Naive thymus-derived CD4-positive, alpha-beta T cell (primary cell): ENCODE data around the gene ZNF880. TPM values are rescaled to one million over a fixed set of nuclear protein-coding genes. Genes with fewer than 3 reads are reported as not detected.
"Not testable (repeated sequence)": the region's sequence is repeated elsewhere in the genome, so short reads cannot be mapped to it uniquely, and the experiment has no call there.

Source experiments
- ATAC-seq: fragments of 150-1000 bp; cut with Tn5 transposase; 2 replicates; pipeline ENCODE4 v1.10.0; 2021; ENCODE audit warnings: mild to moderate bottlenecking, moderate library complexity
- CTCF ChIA-PET: fragments of 350-600 bp; sonication (Branson Sonifier 250); formaldehyde crosslinking; loops from one replicate; lab custom pipeline; 2021; ENCODE audit warnings: antibody characterized with exemption; lab: Charles Lee
- POLR2A ChIA-PET: fragments of 350-600 bp; sonication (Branson Sonifier 250); formaldehyde crosslinking; loops from one replicate; lab custom pipeline; 2021; ENCODE audit warnings: antibody characterized with exemption, inconsistent platforms; lab: Charles Lee
- DNase-seq, 9 donors: peaks; one replicate each; pipeline versions ENCODE4 v3.0.0 to v3.0.0-alpha.2; 2020 to 2022; ENCODE audit warnings: mixed read lengths in 1 of 9
- H3K27ac ChIP-seq: one replicate; pipeline ENCODE4 v1.7.0; 2013; ENCODE audit warnings: mild to moderate bottlenecking, low read depth, low read length, moderate library complexity
- H3K27me3 ChIP-seq, 2 donors: one replicate each; pipeline ENCODE4 v1.7.0; 2013; ENCODE audit warnings: low read length in 2 of 2, mild to moderate bottlenecking in 2 of 2, moderate library complexity in 2 of 2; ENCODE audit not compliant: control insufficient read depth in 2 of 2, insufficient read depth in 2 of 2
- H3K36me3 ChIP-seq, 3 experiments: 1 replicate in 2 of 3; 2 replicates in 1 of 3; pipeline ENCODE4 v1.7.0; 2013; ENCODE audit warnings: low read length in 3 of 3, mild to moderate bottlenecking in 3 of 3, moderate library complexity in 1 of 3; ENCODE audit not compliant: insufficient read depth in 3 of 3, control insufficient read depth in 2 of 3
- H3K4me1 ChIP-seq, 2 donors: one replicate each; pipeline ENCODE4 v1.7.0; 2013; ENCODE audit warnings: low read length in 2 of 2, mild to moderate bottlenecking in 2 of 2, moderate library complexity in 1 of 2; ENCODE audit not compliant: control insufficient read depth in 2 of 2, insufficient read depth in 2 of 2
- H3K4me3 ChIP-seq: 2 replicates; pipeline ENCODE4 v1.7.0; 2013; ENCODE audit warnings: mild to moderate bottlenecking, low read length
- H3K9me3 ChIP-seq, 3 experiments: 1 replicate in 2 of 3; 2 replicates in 1 of 3; pipeline ENCODE4 v1.7.0; 2013; ENCODE audit warnings: low read length in 3 of 3; ENCODE audit not compliant: control insufficient read depth in 2 of 3
- H3K27ac Mint-ChIP-seq, 9 donors: one replicate each; pipeline ENCODE4 v1.8.0; 2020 to 2022; ENCODE audit warnings: mixed read lengths in 9 of 9, mild to moderate bottlenecking in 8 of 9, moderate library complexity in 5 of 9, inconsistent platforms in 2 of 9
- H3K27me3 Mint-ChIP-seq, 5 donors: one replicate each; pipeline ENCODE4 v1.8.0; 2021 to 2022; ENCODE audit warnings: mixed read lengths in 5 of 5, mild to moderate bottlenecking in 1 of 5
- H3K36me3 Mint-ChIP-seq, 5 donors: one replicate each; pipeline ENCODE4 v1.8.0; 2020 to 2022; ENCODE audit warnings: mixed read lengths in 5 of 5, mild to moderate bottlenecking in 3 of 5, inconsistent platforms in 1 of 5
- H3K4me1 Mint-ChIP-seq, 7 donors: one replicate each; pipeline ENCODE4 v1.8.0; 2020 to 2022; ENCODE audit warnings: mixed read lengths in 7 of 7, mild to moderate bottlenecking in 3 of 7, inconsistent platforms in 1 of 7
- H3K4me3 Mint-ChIP-seq, 10 donors: one replicate each; pipeline ENCODE4 v1.8.0; 2020 to 2022; ENCODE audit warnings: mild to moderate bottlenecking in 10 of 10, mixed read lengths in 10 of 10, moderate library complexity in 6 of 10, inconsistent platforms in 2 of 10
- H3K9me3 Mint-ChIP-seq, 11 donors: one replicate each; pipeline ENCODE4 v1.8.0; 2020 to 2022; ENCODE audit warnings: mixed read lengths in 11 of 11, mild to moderate bottlenecking in 4 of 11, inconsistent platforms in 1 of 11, moderate library complexity in 1 of 11
- intact Hi-C, 2 donors: fragments of 100-400 bp; cut with micrococcal nuclease; formaldehyde crosslinking; loops; one replicate each; pipeline ENCODE4 v1.15.1; 2023
- polyA plus RNA-seq, 2 donors: library from polyadenylated mRNA; unstranded; fragments of 300-500 nt; fragmentation: Illumina TruSeq; gene quantifications; one replicate each; pipeline ENCODE4 v1.2.3, GENCODE V29; 2021
- total RNA-seq, 6 experiments: library from RNA in 5 of 6; stranded (reverse) in 5 of 6; gene quantifications; 1 replicate in 5 of 6; 2 replicates in 1 of 6; pipeline ENCODE4 v1.2.3 and lab custom pipeline; 2021 to 2026

Gene ZNF880
- total and polyA plus RNA-seq, 7 experiments from 2014 or later, result 10.3 to 43.9 (median 32.0) TPM

DNA sequence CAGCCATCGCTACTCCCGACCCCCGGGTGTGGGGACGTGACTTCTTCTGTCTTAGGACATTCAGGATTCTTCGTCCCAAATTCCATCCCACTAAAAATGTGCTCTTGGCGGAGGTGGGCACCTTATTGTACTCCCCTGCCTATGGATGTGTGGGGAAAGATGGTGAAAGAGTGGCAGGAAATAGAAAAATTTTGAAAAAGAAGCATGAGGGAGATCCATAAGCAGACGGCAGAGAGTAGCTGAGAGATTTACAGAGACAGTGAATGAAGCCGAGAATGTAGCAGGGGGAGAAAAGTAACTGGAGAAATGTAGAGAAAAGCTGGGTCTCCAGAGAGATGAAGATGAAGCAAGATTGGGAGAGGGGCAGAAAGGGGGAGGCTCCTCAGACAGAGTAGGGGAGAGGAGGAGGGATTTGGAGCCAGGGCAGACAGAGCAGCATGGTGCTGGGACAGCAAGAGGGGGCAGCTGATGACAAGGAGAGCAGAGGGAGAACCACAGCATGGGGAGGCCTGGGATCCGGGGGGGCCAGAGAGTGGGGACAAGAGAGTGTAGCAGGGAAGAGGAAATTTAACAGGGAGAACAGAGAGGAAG, 32.8 kb upstream of the ZNF880 start:
- intact Hi-C loops, result loop anchor here (1.0 to 2.0 kb wide), 7 partner anchors 32 to 398 kb away; partner anchors contain the start of genes ZNF480 (in 1 of the 2), ZNF528 (in 1 of the 2), ZNF611 (in 1 of the 2) and ZNF766 (in 1 of the 2)
- H3K36me3 Mint-ChIP-seq, result peaks cover 17 to 43% (median 25%) of the 10 kb centered on the region in 5 donors
- H3K27ac ChIP-seq, result peak overlapping the region; percentile 83
- H3K9me3 Mint-ChIP-seq, result peaks cover 5 to 94% (median 43%) of the 10 kb centered on the region in 11 donors
- POLR2A ChIA-PET, result interaction anchor here (0.6 to 1.7 kb wide), 2 partner anchors 33 to 258 kb away, joined by 4 to 5 read pairs; partner anchors contain the start of gene ZNF880
- H3K36me3 ChIP-seq, result peaks cover 0 to 4% (median 0%) of the 10 kb centered on the region in 3 experiments
- ATAC-seq (no peak), DNase-seq (peak in 1 of 9 donors; percentile 11)
- H3K27me3 Mint-ChIP-seq, result no peaks in the 10 kb centered on the region
- peak overlapping the region; percentile 81 to 97 (median 96) for H3K27ac Mint-ChIP-seq
- H3K4me1 Mint-ChIP-seq, result peaks cover 11 to 19% (median 16%) of the 10 kb centered on the region in 7 donors
- no peaks in the 10 kb centered on the region for H3K27me3 ChIP-seq
- H3K9me3 ChIP-seq, result peaks cover 1 to 24% (median 3%) of the 10 kb centered on the region in 3 experiments
- CTCF ChIA-PET, result no interaction called here
- peaks cover 0 to 6% of the 10 kb centered on the region in 2 donors for H3K4me1 ChIP-seq
- peak overlapping the region; percentile 88 for H3K4me3 ChIP-seq
- peak overlapping the region; percentile 87 to 97 (median 93) for H3K4me3 Mint-ChIP-seq

DNA sequence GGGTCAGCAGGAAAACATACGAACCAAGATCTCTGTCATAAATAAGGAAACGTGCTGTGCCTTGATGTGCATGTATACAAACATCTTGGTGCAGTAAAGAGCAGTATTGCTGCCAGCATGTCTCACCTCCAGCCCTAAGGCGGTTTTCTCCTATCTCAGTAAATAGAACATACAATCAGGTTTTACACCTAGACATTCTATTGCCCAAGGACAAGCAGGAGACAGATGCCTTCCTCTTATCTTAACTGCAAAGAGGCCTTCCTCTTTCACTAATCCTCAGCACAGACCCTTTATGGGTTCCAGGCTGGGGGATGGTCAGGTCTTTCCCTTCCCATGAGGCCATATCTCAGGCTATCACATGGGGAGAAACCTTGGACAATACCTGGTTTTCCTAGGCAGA, 30.7 kb upstream of the ZNF880 start:
- H3K27me3 Mint-ChIP-seq, H3K27ac Mint-ChIP-seq, H3K36me3 ChIP-seq, intact Hi-C loops, DNase-seq, H3K4me1 ChIP-seq, H3K27ac ChIP-seq, H3K27me3 ChIP-seq, POLR2A ChIA-PET, H3K9me3 ChIP-seq, CTCF ChIA-PET, ATAC-seq, H3K4me3 ChIP-seq: not testable (repeated sequence)
- Mint-ChIP-seq H3K4me1 (peaks cover 11 to 19% (median 16%) of the 10 kb centered on the region in 7 donors), H3K4me3 (peak overlapping the region in 1 of 10 donors; percentile 29), H3K36me3 (peaks cover 17 to 46% (median 30%) of the 10 kb centered on the region in 5 donors), H3K9me3 (peaks cover 0 to 90% (median 35%) of the 10 kb centered on the region in 11 donors)

DNA sequence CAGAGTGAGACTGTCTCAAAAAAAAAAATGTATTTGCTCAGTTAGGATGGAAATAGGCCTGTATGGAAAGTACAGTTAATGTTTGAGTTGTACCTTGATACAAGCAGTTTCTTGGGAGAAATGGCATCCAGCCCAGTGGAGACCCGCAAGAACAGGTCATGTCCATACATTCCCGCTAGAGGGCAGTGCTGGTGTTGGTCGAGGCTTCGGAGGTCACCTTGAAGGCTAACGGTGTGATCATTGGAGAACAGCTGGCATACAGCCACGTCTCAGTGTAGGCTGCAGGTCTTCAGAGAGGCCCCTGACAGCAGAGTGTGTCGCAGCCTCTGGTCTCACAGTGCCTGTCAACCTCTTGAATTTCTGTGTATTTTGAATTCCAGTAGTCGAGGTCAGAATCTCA, 26.2 kb upstream of the ZNF880 start:
- DNase-seq (peak in 6 of 9 donors; percentile 9 to 46 (median 33)), ATAC-seq (peak; percentile 73)
- Mint-ChIP-seq H3K27me3 (no peaks in the 10 kb centered on the region), H3K36me3 (peaks cover 7 to 35% (median 22%) of the 10 kb centered on the region in 5 donors), H3K4me1 (no peaks in the 10 kb centered on the region), H3K27ac (no peak overlapping the region), H3K4me3 (no peak overlapping the region), H3K9me3 (peaks cover 4 to 80% (median 30%) of the 10 kb centered on the region in 11 donors)
- H3K4me3 ChIP-seq, result no peak overlapping the region
- CTCF ChIA-PET, result no interaction called here
- POLR2A ChIA-PET, result interaction anchor here (0.6 kb wide), 1 partner anchor 178 kb away, joined by 4 read pairs; no protein-coding TSS in a partner anchor
- H3K27ac ChIP-seq, result no peak overlapping the region
- H3K36me3 ChIP-seq, result peaks cover 0 to 6% (median 0%) of the 10 kb centered on the region in 3 experiments
- no peaks in the 10 kb centered on the region for H3K4me1 ChIP-seq
- H3K27me3 ChIP-seq, result no peaks in the 10 kb centered on the region
- H3K9me3 ChIP-seq, result peaks cover 0 to 4% (median 0%) of the 10 kb centered on the region in 3 experiments
- intact Hi-C loops, result no loop called here

DNA sequence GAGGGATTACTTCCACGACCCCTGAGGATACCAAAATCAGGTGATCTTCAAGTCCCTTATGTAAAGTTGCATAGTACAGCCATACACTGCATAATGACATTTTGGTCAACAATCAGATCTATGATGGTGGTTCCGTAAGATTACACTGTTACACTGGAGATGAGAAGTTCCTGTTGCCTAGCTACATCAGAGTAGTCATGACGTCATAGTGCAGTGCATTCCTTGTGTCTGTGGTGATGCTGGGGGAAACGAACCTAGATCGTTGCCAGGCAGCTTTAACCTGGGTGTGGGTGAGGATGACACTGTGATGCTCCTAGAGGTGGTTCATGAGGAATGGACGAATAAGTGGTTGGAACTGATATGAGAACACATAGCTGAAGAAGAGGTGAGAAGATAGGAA, 24.6 kb upstream of the ZNF880 start:
- no peaks in the 10 kb centered on the region for H3K4me1 Mint-ChIP-seq
- no peak overlapping the region for H3K27ac Mint-ChIP-seq
- Histone ChIP-seq H3K9me3 (peaks cover 0 to 4% (median 0%) of the 10 kb centered on the region in 3 experiments), H3K4me1 (no peaks in the 10 kb centered on the region), H3K4me3 (no peak overlapping the region), H3K27ac (no peak overlapping the region), H3K27me3 (no peaks in the 10 kb centered on the region), H3K36me3 (peaks cover 0 to 11% (median 0%) of the 10 kb centered on the region in 3 experiments)
- ATAC-seq (no peak), DNase-seq (no peak)
- POLR2A ChIA-PET, result interaction anchor here (0.6 kb wide), 1 partner anchor 230 kb away, joined by 3 read pairs; no protein-coding TSS in a partner anchor
- peaks cover 7 to 78% (median 31%) of the 10 kb centered on the region in 11 donors for H3K9me3 Mint-ChIP-seq
- peaks cover 12 to 42% (median 29%) of the 10 kb centered on the region in 5 donors for H3K36me3 Mint-ChIP-seq
- H3K27me3 Mint-ChIP-seq, result no peaks in the 10 kb centered on the region
- H3K4me3 Mint-ChIP-seq, result peak overlapping the region in 1 of 10 donors; percentile 30
- CTCF ChIA-PET, result no interaction called here
- intact Hi-C loops, result no loop called here

DNA sequence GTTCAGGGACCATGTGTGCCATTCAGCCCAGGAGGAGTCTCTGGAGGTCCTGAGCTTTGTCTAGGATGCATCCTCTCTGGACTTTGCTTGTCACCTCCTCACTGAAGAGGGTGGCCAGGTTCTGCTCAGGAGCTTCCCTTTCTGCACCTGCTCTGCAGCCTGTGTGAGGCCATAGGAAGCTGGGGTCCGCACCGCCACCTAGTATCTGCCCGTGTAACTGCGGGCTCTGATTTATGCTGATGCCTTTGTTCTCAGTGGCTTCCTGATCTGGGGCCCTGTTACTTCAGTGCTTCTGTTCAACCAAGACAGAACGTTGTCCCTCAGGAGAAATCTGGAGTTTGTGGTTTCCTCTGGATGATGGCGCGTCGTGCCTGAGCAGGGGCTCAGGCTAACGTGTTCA, 18.2 kb upstream of the ZNF880 start:
- intact Hi-C loops, result no loop called here
- peaks cover 15 to 73% (median 65%) of the 10 kb centered on the region in 5 donors for H3K36me3 Mint-ChIP-seq
- Histone ChIP-seq H3K27ac (no peak overlapping the region), H3K4me1 (no peaks in the 10 kb centered on the region), H3K4me3 (no peak overlapping the region), H3K27me3 (no peaks in the 10 kb centered on the region), H3K9me3 (peaks cover 0 to 35% (median 7%) of the 10 kb centered on the region in 3 experiments), H3K36me3 (peaks cover 0 to 40% (median 4%) of the 10 kb centered on the region in 3 experiments)
- no peak overlapping the region for H3K27ac Mint-ChIP-seq
- ChIA-PET POLR2A (no interaction called here), CTCF (no interaction called here)
- H3K4me3 Mint-ChIP-seq, result no peak overlapping the region
- no peaks in the 10 kb centered on the region for H3K4me1 Mint-ChIP-seq
- H3K9me3 Mint-ChIP-seq, result peaks cover 12 to 95% (median 41%) of the 10 kb centered on the region in 11 donors
- no peak for ATAC-seq
- no peaks in the 10 kb centered on the region for H3K27me3 Mint-ChIP-seq
- no peak for DNase-seq

DNA sequence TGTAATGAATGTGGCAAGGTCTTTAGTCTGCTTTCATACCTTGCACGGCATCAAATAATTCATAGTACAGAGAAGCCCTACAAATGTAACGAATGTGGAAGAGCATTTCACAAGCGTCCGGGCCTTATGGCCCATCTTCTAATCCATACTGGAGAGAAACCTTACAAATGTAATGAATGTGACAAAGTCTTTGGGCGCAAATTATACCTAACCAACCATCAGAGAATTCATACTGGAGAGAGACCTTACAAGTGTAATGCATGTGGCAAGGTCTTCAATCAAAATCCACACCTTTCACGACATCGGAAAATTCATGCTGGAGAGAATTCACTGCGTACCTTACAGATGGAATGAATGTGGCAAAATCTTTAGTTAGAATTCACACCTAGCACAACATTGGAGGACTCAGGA, 3.3 kb upstream of the ZNF880 start:
- ChIA-PET CTCF (no interaction called here), POLR2A (no interaction called here)
- Mint-ChIP-seq H3K4me3 (peak overlapping the region in 1 of 10 donors; percentile 11), H3K27me3 (no peaks in the 10 kb centered on the region), H3K36me3 (peaks cover 31 to 59% (median 44%) of the 10 kb centered on the region in 5 donors), H3K9me3 (peaks cover 16 to 96% (median 64%) of the 10 kb centered on the region in 11 donors), H3K4me1 (peaks cover 2 to 17% (median 14%) of the 10 kb centered on the region in 7 donors), H3K27ac (no peak overlapping the region)
- ATAC-seq (no peak), DNase-seq (no peak)
- Histone ChIP-seq H3K36me3 (peaks cover 0 to 19% (median 3%) of the 10 kb centered on the region in 3 experiments), H3K4me1 (peaks cover 4 to 5% of the 10 kb centered on the region in 2 donors), H3K4me3 (no peak overlapping the region), H3K9me3 (peaks cover 0 to 62% (median 4%) of the 10 kb centered on the region in 3 experiments), H3K27ac (no peak overlapping the region), H3K27me3 (no peaks in the 10 kb centered on the region)
- intact Hi-C loops, result loop anchor here in 1 of 2 donors (10.0 kb wide), 1 partner anchor 442 kb away; the partner anchor contains the start of gene ZNF613
